Testis (tissue), 2 donors: ENCODE results near the gene TVP23A.

Source experiments
- POLR2A ChIP-seq: fragments of 450-650 bp; IDR thresholded peaks from one replicate; pipeline ENCODE4 v1.6.1; 2017; ENCODE audit warnings: antibody characterized with exemption, mild to moderate bottlenecking, moderate library complexity
- TF ChIP-seq, protein P1 (sequence below), 3 experiments: fragments of 450-650 bp in 2 of 3; fragments of 200-600 bp in 1 of 3; sonication (generic) in 1 of 3; IDR thresholded peaks; one replicate each; pipeline ENCODE4 v1.5.1; 2016 to 2019; ENCODE audit warnings: antibody characterized with exemption in 3 of 3, mild to moderate bottlenecking in 2 of 3, moderate library complexity in 1 of 3

DNA sequence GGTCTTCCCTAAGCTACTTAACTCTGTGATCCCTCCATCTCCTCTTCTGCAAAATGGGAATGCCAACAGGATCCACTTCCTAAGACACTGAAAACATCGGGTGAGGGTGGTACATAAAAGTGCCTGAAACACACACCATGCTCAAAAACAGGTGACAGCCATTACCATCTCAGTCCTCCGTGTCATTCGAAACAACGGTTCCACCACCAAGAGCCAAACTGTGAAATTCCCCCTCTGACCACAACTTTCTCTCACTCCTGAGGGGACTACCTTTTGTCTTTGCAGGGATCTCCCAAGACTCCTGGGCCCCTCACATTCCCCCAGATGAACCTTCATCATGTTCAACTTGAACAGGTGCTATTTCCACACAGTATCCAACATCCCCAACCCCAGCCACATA lies 38.0 kb downstream of the TVP23A start:
- no peak for TF ChIP-seq POLR2A
- TF ChIP-seq, protein P1, sequence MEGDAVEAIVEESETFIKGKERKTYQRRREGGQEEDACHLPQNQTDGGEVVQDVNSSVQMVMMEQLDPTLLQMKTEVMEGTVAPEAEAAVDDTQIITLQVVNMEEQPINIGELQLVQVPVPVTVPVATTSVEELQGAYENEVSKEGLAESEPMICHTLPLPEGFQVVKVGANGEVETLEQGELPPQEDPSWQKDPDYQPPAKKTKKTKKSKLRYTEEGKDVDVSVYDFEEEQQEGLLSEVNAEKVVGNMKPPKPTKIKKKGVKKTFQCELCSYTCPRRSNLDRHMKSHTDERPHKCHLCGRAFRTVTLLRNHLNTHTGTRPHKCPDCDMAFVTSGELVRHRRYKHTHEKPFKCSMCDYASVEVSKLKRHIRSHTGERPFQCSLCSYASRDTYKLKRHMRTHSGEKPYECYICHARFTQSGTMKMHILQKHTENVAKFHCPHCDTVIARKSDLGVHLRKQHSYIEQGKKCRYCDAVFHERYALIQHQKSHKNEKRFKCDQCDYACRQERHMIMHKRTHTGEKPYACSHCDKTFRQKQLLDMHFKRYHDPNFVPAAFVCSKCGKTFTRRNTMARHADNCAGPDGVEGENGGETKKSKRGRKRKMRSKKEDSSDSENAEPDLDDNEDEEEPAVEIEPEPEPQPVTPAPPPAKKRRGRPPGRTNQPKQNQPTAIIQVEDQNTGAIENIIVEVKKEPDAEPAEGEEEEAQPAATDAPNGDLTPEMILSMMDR (IDR thresholded peaks at IDR 0.05), result no peak
